OCI-LY3 (cell line): ENCODE data around the gene NR1D2.

Experiments
- EZH2phosphoT487 ChIP-seq: fragments of 200-600 bp; shearing (Covaris generic); IDR thresholded peaks from 2 replicates; pipeline ENCODE4 v1.6.1; 2018; ENCODE audit warnings: antibody characterized with exemption, mixed run types, low read depth
- TF ChIP-seq, protein P1 (sequence below): fragments of 200-600, 300-600 bp; sonication (generic); IDR thresholded peaks from 2 replicates; pipeline ENCODE4 v1.5.1; 2014; ENCODE audit warnings: antibody characterized with exemption, low read length, low read depth

GRCh38 chr3:23911397-23911796 lies 33.7 kb upstream of the NR1D2 start:
- TF ChIP-seq, protein P1, sequence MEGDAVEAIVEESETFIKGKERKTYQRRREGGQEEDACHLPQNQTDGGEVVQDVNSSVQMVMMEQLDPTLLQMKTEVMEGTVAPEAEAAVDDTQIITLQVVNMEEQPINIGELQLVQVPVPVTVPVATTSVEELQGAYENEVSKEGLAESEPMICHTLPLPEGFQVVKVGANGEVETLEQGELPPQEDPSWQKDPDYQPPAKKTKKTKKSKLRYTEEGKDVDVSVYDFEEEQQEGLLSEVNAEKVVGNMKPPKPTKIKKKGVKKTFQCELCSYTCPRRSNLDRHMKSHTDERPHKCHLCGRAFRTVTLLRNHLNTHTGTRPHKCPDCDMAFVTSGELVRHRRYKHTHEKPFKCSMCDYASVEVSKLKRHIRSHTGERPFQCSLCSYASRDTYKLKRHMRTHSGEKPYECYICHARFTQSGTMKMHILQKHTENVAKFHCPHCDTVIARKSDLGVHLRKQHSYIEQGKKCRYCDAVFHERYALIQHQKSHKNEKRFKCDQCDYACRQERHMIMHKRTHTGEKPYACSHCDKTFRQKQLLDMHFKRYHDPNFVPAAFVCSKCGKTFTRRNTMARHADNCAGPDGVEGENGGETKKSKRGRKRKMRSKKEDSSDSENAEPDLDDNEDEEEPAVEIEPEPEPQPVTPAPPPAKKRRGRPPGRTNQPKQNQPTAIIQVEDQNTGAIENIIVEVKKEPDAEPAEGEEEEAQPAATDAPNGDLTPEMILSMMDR = no peak
- TF ChIP-seq EZH2phosphoT487 = no peak
